ACHN (cell line): ENCODE results near the gene CUX1.

Experiments used
- DNase-seq: peaks from one replicate; pipeline ENCODE4 v3.0.0-alpha.2; 2015
- in situ Hi-C: cut with HindIII; loops from 2 replicates; pipeline ENCODE4 v1.10.0; 2017; ENCODE audit warnings: low sequenced_read_pairs, low pct_ligation_motif_present, low pct_unique_long_range_greater_than_20kb

Gene CUX1

GRCh38 chr7:102075553-102076135, 258.2 kb downstream of the CUX1 start:
- in situ Hi-C loops: no loop called here
- no peak for DNase-seq

GRCh38 chr7:102077081-102077480, 259.7 kb downstream of the CUX1 start:
- no peak for DNase-seq
- in situ Hi-C loops: no loop called here

GRCh38 chr7:102079140-102080018, 262.0 kb downstream of the CUX1 start:
- DNase-seq: no peak
- in situ Hi-C loops: no loop called here

GRCh38 chr7:102080019-102080433, 262.6 kb downstream of the CUX1 start:
- in situ Hi-C loops: no loop called here
- no peak for DNase-seq

- in situ Hi-C loops: no loop called here
- no peak for DNase-seq
Measured at GRCh38 chr7:102080434-102081243, 263.2 kb downstream of the CUX1 start.

- in situ Hi-C loops: no loop called here
- no peak for DNase-seq
Measured at GRCh38 chr7:102081244-102081627, 263.8 kb downstream of the CUX1 start.

- in situ Hi-C loops: no loop called here
- no peak for DNase-seq
Measured at GRCh38 chr7:102082693-102083368, 265.4 kb downstream of the CUX1 start.

GRCh38 chr7:102085218-102085772, 267.9 kb downstream of the CUX1 start:
- in situ Hi-C loops: no loop called here
- DNase-seq: no peak

- in situ Hi-C loops: no loop called here
- DNase-seq: no peak
Measured at GRCh38 chr7:102089175-102090098, 272.0 kb downstream of the CUX1 start.

GRCh38 chr7:102093599-102094315, 276.3 kb downstream of the CUX1 start:
- no peak for DNase-seq
- in situ Hi-C loops: no loop called here

- in situ Hi-C loops: no loop called here
- no peak for DNase-seq
Measured at GRCh38 chr7:102094316-102094650, 276.9 kb downstream of the CUX1 start.

- no peak for DNase-seq
- in situ Hi-C loops: no loop called here
Measured at GRCh38 chr7:102095321-102096011, 278.0 kb downstream of the CUX1 start.

GRCh38 chr7:102096012-102096332, 278.5 kb downstream of the CUX1 start:
- in situ Hi-C loops: no loop called here
- no peak for DNase-seq

GRCh38 chr7:102096706-102097427, 279.4 kb downstream of the CUX1 start:
- in situ Hi-C loops: no loop called here
- no peak for DNase-seq

- in situ Hi-C loops: no loop called here
- DNase-seq: no peak
Measured at GRCh38 chr7:102097601-102098161, 280.3 kb downstream of the CUX1 start.

- in situ Hi-C loops: no loop called here
- DNase-seq: no peak
Measured at GRCh38 chr7:102098986-102099385, 281.6 kb downstream of the CUX1 start.
